Osteoblast (primary cell): ENCODE results near the gene NIPBL. TPM values are rescaled to one million over a fixed set of nuclear protein-coding genes. Genes with fewer than 3 reads are reported as not detected.

ENCODE experiments used
- DNase-seq: peaks from one replicate; pipeline ENCODE4 v3.0.0; 2011; ENCODE audit warnings: low spot score, mixed read lengths; ENCODE audit not compliant: insufficient read length; ENCODE audit errors: missing footprints
- H2AFZ ChIP-seq: 2 replicates; pipeline ENCODE4 v1.6.0; 2011; ENCODE audit warnings: mild to moderate bottlenecking, low read length
- H3K27ac ChIP-seq: 2 replicates; pipeline ENCODE4 v1.5.1; 2011; ENCODE audit warnings: mild to moderate bottlenecking, low read depth, low read length, moderate library complexity
- H3K27me3 ChIP-seq: 2 replicates; pipeline ENCODE4 v1.6.0; 2012; ENCODE audit warnings: mild to moderate bottlenecking, control low read depth, inconsistent platforms, low read length, moderate library complexity; ENCODE audit not compliant: insufficient read depth
- H3K36me3 ChIP-seq: 2 replicates; pipeline ENCODE4 v1.5.1; 2011; ENCODE audit warnings: mild to moderate bottlenecking, low read length, control low read depth, moderate library complexity; ENCODE audit not compliant: insufficient read depth
- H3K4me1 ChIP-seq: 2 replicates; pipeline ENCODE4 v1.5.1; 2011; ENCODE audit warnings: mild to moderate bottlenecking, low read length, control low read depth, moderate library complexity; ENCODE audit not compliant: insufficient read depth
- H3K4me2 ChIP-seq: 2 replicates; pipeline ENCODE4 v1.6.0; 2011; ENCODE audit warnings: mild to moderate bottlenecking, low read length; ENCODE audit not compliant: insufficient read depth
- H3K4me3 ChIP-seq: fragments of 200-600 bp; sonication (generic); 3 replicates; pipeline ENCODE4 v1.5.1; 2012; ENCODE audit warnings: mild to moderate bottlenecking, low read length, inconsistent platforms; ENCODE audit not compliant: insufficient read depth
- H3K79me2 ChIP-seq: 2 replicates; pipeline ENCODE4 v1.6.0; 2012; ENCODE audit warnings: mild to moderate bottlenecking, low read length, control low read depth, inconsistent platforms; ENCODE audit not compliant: insufficient read depth
- H3K9me3 ChIP-seq: 2 replicates; pipeline ENCODE4 v1.5.1; 2011; ENCODE audit warnings: low read depth, low read length, control low read depth
- H4K20me1 ChIP-seq: 2 replicates; pipeline ENCODE4 v1.6.0; 2012; ENCODE audit warnings: mild to moderate bottlenecking, low read length, control low read depth; ENCODE audit not compliant: insufficient read depth
- CTCF ChIP-seq: IDR thresholded peaks from 2 replicates; pipeline ENCODE4 v1.5.1; 2011; ENCODE audit warnings: mild to moderate bottlenecking, low read depth, low read length, moderate library complexity; ENCODE audit errors: extremely low read depth
- total RNA-seq: library from RNA; depleted of rRNA; stranded (reverse); fragments of >200 nt; gene quantifications from 2 replicates; pipeline ENCODE4 v1.2.3, GENCODE V29; 2012

The NIPBL gene
- total RNA-seq, 1 donor, result 22.8 TPM

DNA sequence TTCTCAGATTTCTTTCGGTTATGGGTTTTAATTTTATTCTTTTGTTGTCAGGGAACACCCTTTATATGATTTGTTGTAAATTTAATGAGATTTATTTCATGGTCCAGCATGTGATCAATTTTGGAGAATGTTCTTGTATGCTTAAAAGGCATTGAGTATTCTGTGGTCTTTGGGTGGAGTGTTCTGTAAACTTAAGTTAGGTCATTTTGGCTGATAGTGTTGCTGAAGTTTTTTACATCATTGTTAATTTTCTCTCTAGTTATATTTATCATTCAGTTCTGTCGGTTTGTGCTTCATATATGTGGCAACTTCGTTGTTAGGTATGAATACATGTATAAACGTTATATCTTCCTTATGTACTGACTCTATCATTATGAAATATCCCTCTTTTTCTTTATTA lies 55.5 kb downstream of the NIPBL start:
- Histone ChIP-seq H4K20me1 (peaks cover 81% of the 10 kb centered on the region), H3K4me2 (no peak overlapping the region), H3K9me3 (no peaks in the 10 kb centered on the region), H3K36me3 (no peaks in the 10 kb centered on the region), H2AFZ (no peak overlapping the region), H3K27ac (no peak overlapping the region), H3K4me3 (no peak overlapping the region), H3K4me1 (peaks cover 15% of the 10 kb centered on the region), H3K79me2 (peaks cover 94% of the 10 kb centered on the region), H3K27me3 (no peaks in the 10 kb centered on the region)
- no peak for DNase-seq
- no peak for TF ChIP-seq CTCF

GRCh38 chr5:36932699-36933098 lies 56.1 kb downstream of the NIPBL start:
- TF ChIP-seq CTCF, result no peak
- no peak overlapping the region for H2AFZ ChIP-seq
- no peak overlapping the region for H3K4me3 ChIP-seq
- H3K9me3 ChIP-seq, result no peaks in the 10 kb centered on the region
- peaks cover 19% of the 10 kb centered on the region for H3K4me1 ChIP-seq
- H3K79me2 ChIP-seq, result peaks cover 94% of the 10 kb centered on the region
- DNase-seq, result no peak
- no peaks in the 10 kb centered on the region for H3K36me3 ChIP-seq
- H3K4me2 ChIP-seq, result no peak overlapping the region
- no peaks in the 10 kb centered on the region for H3K27me3 ChIP-seq
- H3K27ac ChIP-seq, result no peak overlapping the region
- peaks cover 81% of the 10 kb centered on the region for H4K20me1 ChIP-seq

DNA sequence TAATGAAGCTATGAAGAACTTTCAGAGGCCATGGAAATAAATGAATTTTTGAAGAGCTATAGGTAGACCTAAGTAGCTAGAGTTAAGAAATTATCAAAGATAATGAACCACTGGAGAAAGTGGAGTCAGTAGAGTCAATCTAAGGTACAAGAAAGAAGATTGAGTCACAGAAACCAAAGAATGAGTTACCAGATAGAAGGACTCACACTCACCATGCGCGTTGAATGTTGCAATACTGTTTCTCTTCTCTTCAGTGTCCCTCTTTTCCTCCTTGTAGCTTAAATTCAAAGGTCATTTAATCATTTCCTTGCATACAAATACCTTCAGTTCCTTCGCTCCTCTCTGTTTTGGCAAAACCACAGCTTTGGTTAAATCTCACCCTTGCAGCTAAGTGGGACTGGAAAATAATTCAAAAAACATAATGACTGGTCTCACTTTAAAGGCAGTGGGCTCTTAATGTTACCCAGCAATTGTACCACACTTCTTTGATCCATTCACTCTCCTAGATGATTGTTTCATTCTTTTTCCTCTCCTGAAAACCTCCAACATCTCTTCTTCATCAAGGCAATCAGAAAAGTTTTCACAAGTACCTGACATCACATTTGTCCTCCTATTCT lies 58.3 kb downstream of the NIPBL start:
- Histone ChIP-seq H3K9me3 (no peaks in the 10 kb centered on the region), H3K27ac (no peak overlapping the region), H3K27me3 (no peaks in the 10 kb centered on the region), H2AFZ (no peak overlapping the region), H3K4me3 (no peak overlapping the region), H3K36me3 (no peaks in the 10 kb centered on the region), H3K4me1 (peaks cover 13% of the 10 kb centered on the region), H3K79me2 (peaks cover 98% of the 10 kb centered on the region), H3K4me2 (no peak overlapping the region), H4K20me1 (peaks cover 78% of the 10 kb centered on the region)
- no peak for DNase-seq
- no peak for TF ChIP-seq CTCF

- no peak overlapping the region for H2AFZ ChIP-seq
- no peaks in the 10 kb centered on the region for H3K27me3 ChIP-seq
- H3K36me3 ChIP-seq, result no peaks in the 10 kb centered on the region
- H3K9me3 ChIP-seq, result no peaks in the 10 kb centered on the region
- H3K4me3 ChIP-seq, result no peak overlapping the region
- no peak for TF ChIP-seq CTCF
- no peak overlapping the region for H3K27ac ChIP-seq
- H3K4me1 ChIP-seq, result peaks cover 14% of the 10 kb centered on the region
- no peak for DNase-seq
- H3K79me2 ChIP-seq, result peaks cover 98% of the 10 kb centered on the region
- H4K20me1 ChIP-seq, result peaks cover 76% of the 10 kb centered on the region
- no peak overlapping the region for H3K4me2 ChIP-seq
Measured at GRCh38 chr5:36935805-36936204, 59.2 kb downstream of the NIPBL start.
